Mucosa of descending colon (tissue), 3 donors: ENCODE data around the gene POU3F2. TPM values are rescaled to one million over a fixed set of nuclear protein-coding genes. Genes with fewer than 3 reads are reported as not detected.

Experiments
- ATAC-seq: fragments of 200-7000 bp; cut with Tn5 transposase; one replicate; pipeline ENCODE4 v1.9.1; 2020; ENCODE audit warnings: mild to moderate bottlenecking, moderate library complexity
- DNase-seq, 3 donors: peaks; one replicate each; pipeline ENCODE4 v3.0.0-alpha.2; 2020
- H3K36me3 ChIP-seq: fragments of 200-600 bp; one replicate; pipeline ENCODE4 v1.8.0; 2021; ENCODE audit warnings: low read depth, mild to moderate bottlenecking
- H3K4me1 ChIP-seq: fragments of 200-600 bp; one replicate; pipeline ENCODE4 v1.8.0; 2021; ENCODE audit warnings: low read depth, mild to moderate bottlenecking
- H3K4me3 ChIP-seq: fragments of 200-600 bp; one replicate; pipeline ENCODE4 v1.8.0; 2021; ENCODE audit warnings: mild to moderate bottlenecking
- H3K9me3 ChIP-seq: fragments of 200-600 bp; one replicate; pipeline ENCODE4 v1.8.0; 2021; ENCODE audit warnings: mild to moderate bottlenecking
- CTCF ChIP-seq: fragments of 200-600 bp; IDR thresholded peaks from one replicate; pipeline ENCODE4 v1.8.0; 2022; ENCODE audit warnings: antibody characterized with exemption, mild to moderate bottlenecking
- intact Hi-C, 2 donors: fragments of 100-400 bp; cut with DNase I in 1 of 2; cut with micrococcal nuclease in 1 of 2; formaldehyde crosslinking; loops; one replicate each; pipeline versions ENCODE4 v1.11.0 to v1.11.1; 2022; cut with DNase I, micrococcal nuclease
- total RNA-seq, 3 donors: library from RNA; stranded (reverse); fragmentation: NEBNext Ultra II Directional in 2 of 3; extraction: Animal tissue kit (Norgen Biotek cat#: 25700) in 2 of 3; gene quantifications; one replicate each; pipeline versions ENCODE4 v1.2.1 to v1.2.4, GENCODE V29; 2021 to 2023
- donor health status: DM: no; HTN: no; CAD: no; lungs with moderate emphysema.
- donor health status: DM: no; HTN: no; CAD: no.
- donor health status: DM: no; HTN: yes; CAD: no.

Gene POU3F2
- total RNA-seq, 3 donors from 2014 or later, result not detected

GRCh38 chr6:98844244-98845210 lies 10.2 kb downstream of the POU3F2 start:
- H3K4me3 ChIP-seq, result no peak overlapping the region
- no peaks in the 10 kb centered on the region for H3K9me3 ChIP-seq
- no peak for DNase-seq
- ATAC-seq, result no peak
- H3K4me1 ChIP-seq, result peaks cover 14% of the 10 kb centered on the region
- TF ChIP-seq CTCF, result no peak
- intact Hi-C loops, result no loop called here
- H3K36me3 ChIP-seq, result no peaks in the 10 kb centered on the region

- peak; percentile 87 for ATAC-seq
- DNase-seq, result peak; percentile 59 to 83 (median 77)
- Histone ChIP-seq H3K9me3 (no peaks in the 10 kb centered on the region), H3K4me1 (peaks cover 14% of the 10 kb centered on the region), H3K4me3 (no peak overlapping the region), H3K36me3 (no peaks in the 10 kb centered on the region)
- peak; percentile 67 for TF ChIP-seq CTCF
- intact Hi-C loops, result no loop called here
Observed at GRCh38 chr6:98845211-98846020, 11.0 kb downstream of the POU3F2 start.

- no peak overlapping the region for H3K4me3 ChIP-seq
- DNase-seq (no peak), ATAC-seq (no peak)
- H3K4me1 ChIP-seq, result peaks cover 14% of the 10 kb centered on the region
- intact Hi-C loops, result no loop called here
- H3K36me3 ChIP-seq, result no peaks in the 10 kb centered on the region
- no peak for TF ChIP-seq CTCF
- no peaks in the 10 kb centered on the region for H3K9me3 ChIP-seq
Observed at GRCh38 chr6:98846021-98846380, 11.6 kb downstream of the POU3F2 start.

GRCh38 chr6:98847416-98847778 lies 13.0 kb downstream of the POU3F2 start:
- Histone ChIP-seq H3K4me3 (no peak overlapping the region), H3K9me3 (no peaks in the 10 kb centered on the region), H3K4me1 (peaks cover 14% of the 10 kb centered on the region), H3K36me3 (no peaks in the 10 kb centered on the region)
- no peak for TF ChIP-seq CTCF
- DNase-seq (no peak), ATAC-seq (no peak)
- intact Hi-C loops, result no loop called here

GRCh38 chr6:98847779-98848538 lies 13.6 kb downstream of the POU3F2 start:
- H3K9me3 ChIP-seq, result no peaks in the 10 kb centered on the region
- peak; percentile 58 for ATAC-seq
- peaks cover 14% of the 10 kb centered on the region for H3K4me1 ChIP-seq
- intact Hi-C loops, result no loop called here
- DNase-seq, result peak in 1 of 3 donors; percentile 44
- no peaks in the 10 kb centered on the region for H3K36me3 ChIP-seq
- no peak for TF ChIP-seq CTCF
- H3K4me3 ChIP-seq, result no peak overlapping the region
